RCC 7860 (cell line): Measurements from ENCODE around the gene SH2D3C.
"Not testable (repeated sequence)": the region's sequence is repeated elsewhere in the genome, so short reads cannot be mapped to it uniquely, and the experiment has no call there.

ENCODE experiments used
- DNase-seq: peaks from one replicate; pipeline ENCODE4 v3.0.0-alpha.2; 2015; ENCODE audit warnings: low spot score
- FAIRE-seq: peaks from 2 replicates; lab custom pipeline; 2012; peaks lifted over from hg19 to GRCh38; lab: Jason Lieb, UNC

Gene SH2D3C

GRCh38 chr9:127769929-127770582 lies 8.4 kb downstream of the SH2D3C start:
- FAIRE-seq, result no peak

DNA sequence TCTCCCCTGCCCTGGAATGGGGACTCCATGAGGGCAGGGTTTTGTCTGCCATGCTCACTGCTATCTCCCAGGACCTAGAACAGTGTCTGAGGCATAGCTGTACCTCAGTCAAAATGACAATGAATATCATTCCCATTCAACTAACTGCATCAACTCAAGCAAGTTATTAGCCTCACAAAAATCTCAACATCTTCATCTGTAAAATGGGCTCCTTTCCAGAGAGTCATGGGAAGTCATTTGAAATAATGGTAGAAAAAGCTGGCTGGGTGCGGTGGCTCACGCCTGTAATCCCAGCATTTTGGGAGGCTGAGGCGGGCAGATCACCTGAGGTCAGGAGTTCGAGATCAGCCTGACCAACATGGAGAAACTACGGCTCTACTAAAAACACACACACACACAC lies 9.4 kb downstream of the SH2D3C start:
- FAIRE-seq (no peak), DNase-seq (no peak)

More at GRCh38 chr9:127769929-127770582, 8.4 kb downstream of the SH2D3C start:
- DNase-seq, result no peak

DNA sequence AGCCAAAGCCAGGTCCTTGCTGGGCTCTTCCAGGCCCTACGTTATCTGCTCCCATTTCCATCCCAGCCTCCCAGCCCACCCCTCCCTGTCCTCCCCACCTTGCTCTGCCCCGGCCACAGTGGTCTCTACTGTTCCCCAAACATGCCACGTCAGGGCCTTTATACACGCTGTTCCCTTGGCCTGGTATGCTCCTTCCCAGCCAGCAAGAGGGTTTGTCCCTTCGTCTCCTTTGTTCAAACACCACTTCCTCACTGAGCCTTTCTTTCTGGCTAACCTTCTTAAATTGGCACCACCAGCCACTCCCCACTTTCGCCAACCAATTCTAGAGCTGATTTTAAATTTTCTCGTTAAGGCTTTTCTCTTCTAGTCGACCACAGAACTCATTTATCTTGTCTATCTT lies 9.8 kb downstream of the SH2D3C start:
- FAIRE-seq (no peak), DNase-seq (no peak)

DNA sequence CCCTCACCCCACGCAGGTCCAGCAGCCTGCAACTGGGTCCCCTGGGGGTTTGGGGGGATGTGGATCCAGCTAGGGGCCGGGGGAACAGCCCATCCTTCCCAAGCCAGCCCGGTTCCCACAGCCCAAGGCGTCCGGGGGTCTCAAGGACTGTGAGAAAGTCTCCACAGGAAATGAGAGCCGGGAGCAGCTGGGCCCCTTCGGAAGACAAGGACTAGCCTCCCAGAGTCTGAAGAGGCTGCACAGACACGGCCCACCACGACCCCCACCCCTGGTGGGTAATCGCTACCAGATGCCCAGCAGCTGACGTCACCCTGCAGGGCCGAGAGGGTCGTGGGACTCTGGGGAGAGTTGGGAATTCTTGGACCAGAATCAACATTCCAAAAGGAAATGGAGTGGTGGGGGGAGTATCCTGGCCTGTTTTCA lies 10.5 kb downstream of the SH2D3C start:
- DNase-seq (no peak), FAIRE-seq (no peak)

DNA sequence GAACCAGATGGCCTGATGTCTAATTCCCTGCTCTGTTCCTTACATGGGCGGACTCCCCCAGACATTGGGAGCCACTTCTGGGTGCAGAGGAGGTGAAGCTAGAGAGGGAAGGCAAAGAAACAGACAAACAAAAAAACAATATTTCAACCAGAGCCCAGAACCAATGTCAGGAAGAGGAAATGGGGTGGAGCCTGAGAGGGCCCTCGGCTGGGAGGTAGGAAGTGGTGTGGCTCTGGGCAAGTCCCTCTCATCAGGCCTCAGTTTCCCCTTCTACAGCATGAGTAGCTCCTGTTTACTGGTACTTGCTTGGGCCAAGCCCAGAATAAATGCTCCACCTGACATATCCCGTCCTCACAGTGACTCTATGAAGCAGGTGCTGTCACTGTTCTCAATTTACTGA lies 11.1 kb downstream of the SH2D3C start:
- DNase-seq (no peak), FAIRE-seq (no peak)

GRCh38 chr9:127765418-127765817 lies 13.0 kb downstream of the SH2D3C start:
- no peak for FAIRE-seq
- DNase-seq, result no peak

DNA sequence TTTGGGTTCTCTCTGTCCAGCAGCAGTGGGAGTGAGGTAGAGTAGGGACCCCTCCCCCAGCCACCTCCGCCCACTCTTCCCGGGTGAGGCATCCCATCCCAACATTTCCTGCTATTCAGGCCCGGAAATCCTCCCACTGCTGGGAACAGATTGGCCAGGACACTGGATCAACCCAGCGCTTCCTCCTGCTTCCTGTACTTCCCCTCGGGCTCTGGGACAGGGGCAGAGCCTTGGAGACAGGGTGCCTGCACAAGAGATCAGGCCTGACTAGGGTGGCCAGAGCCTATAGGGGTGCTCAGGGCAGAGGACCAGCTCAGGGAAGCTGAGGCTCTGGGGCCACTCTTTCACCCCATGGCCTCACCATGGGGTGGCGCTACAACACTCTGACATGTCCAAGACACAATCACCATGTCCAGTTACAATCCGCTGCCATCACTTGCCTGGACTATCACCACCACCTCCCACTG lies 14.5 kb downstream of the SH2D3C start:
- FAIRE-seq (no peak), DNase-seq (no peak)

GRCh38 chr9:127762111-127762676 lies 16.3 kb downstream of the SH2D3C start:
- no peak for DNase-seq
- FAIRE-seq, result no peak

GRCh38 chr9:127761491-127761956 lies 16.9 kb downstream of the SH2D3C start:
- FAIRE-seq, result no peak
- no peak for DNase-seq

DNA sequence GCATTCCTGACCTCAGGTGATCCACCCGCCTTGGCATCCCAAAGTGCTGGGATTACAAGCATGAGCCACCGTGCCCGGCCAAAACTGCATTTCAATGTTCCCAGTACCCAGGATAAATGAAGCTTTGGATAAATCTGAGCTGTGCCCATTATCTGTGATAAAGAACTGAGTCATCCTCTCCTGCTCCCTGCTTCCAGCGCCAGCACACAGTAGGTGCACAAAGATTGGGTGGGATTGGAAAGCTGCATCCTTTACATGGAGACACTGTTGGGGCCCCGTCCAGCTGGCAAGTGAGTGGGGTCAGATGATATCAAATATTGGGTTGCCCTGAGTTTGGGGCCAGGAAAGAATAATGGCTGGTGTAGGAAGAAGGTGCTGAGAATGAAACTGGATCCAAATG lies 17.4 kb downstream of the SH2D3C start:
- DNase-seq (no peak), FAIRE-seq (no peak)

GRCh38 chr9:127758843-127759242 lies 19.6 kb downstream of the SH2D3C start:
- FAIRE-seq, result no peak
- no peak for DNase-seq

- DNase-seq, FAIRE-seq: not testable (repeated sequence)
These were observed 21.7 kb downstream of the SH2D3C start for GRCh38 chr9:127756776-127757175.

DNA sequence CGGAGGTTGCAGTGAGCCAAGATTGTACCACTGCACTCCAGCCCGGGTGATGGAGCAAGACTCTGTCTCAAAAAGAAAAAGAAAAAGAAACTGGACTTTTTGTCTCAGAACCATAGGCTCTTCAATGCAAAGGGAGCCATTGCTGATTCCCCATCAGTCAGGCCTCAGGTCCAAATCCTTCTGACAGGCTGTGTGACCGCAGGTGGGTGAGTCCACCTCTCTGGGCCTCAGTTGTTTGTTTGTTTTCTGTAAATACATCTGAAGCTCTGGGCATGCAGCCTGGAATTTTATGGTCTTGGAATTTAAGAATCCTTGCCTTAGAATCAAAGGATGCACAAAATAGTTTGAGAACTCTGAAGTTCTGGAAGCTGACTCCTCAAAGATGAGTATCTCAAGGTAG lies 22.2 kb downstream of the SH2D3C start:
- FAIRE-seq, result no peak
- no peak for DNase-seq

DNA sequence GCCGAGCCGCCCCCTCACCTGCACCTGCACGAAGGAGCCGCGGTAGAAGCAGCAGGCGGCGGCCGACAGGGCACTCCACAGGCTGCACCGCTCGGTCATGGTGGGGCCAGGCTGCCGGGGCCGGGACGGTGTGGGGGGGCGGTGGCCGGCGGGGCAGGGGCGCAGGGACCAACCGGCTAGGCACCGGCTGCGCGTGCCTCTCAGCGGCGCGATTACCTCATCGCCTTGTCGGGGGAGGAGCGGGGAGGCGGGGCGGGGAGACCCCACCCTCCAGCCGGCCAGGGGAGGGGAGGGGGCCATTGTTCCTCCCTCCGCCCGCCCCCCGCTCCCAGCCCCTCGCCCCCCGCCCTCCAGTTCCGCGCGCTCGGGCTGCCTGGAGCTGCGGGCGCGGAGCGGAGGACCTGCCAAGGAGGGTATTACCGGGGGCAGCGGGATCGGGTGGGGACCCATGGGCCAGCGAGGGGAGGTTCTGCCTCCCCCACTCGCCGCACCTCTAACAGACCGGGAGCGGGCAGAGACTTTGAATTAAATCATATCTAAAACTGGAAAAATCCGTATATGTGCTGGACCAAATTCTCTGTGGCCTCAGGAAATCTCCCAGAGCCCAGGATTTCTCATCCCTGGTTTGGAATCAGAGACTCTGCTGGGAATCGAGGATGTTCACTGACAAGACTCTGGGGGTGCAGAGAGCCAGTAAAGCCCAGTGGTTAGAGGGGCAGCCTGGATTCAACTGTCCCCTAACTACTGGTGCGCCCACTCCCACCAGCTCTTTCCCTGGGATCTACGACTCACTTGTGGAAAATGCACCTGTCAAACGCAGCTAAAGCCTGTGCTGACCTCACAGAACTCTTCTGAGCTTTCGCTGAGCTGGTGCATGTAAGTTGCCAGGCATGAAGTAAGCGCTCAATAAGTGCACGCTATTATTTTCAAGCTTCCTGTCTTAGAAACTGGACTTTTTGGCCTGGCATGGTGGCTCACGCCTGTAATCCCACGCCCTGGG lies 23.1 kb downstream of the SH2D3C start:
- DNase-seq (no peak), FAIRE-seq (no peak)

DNA sequence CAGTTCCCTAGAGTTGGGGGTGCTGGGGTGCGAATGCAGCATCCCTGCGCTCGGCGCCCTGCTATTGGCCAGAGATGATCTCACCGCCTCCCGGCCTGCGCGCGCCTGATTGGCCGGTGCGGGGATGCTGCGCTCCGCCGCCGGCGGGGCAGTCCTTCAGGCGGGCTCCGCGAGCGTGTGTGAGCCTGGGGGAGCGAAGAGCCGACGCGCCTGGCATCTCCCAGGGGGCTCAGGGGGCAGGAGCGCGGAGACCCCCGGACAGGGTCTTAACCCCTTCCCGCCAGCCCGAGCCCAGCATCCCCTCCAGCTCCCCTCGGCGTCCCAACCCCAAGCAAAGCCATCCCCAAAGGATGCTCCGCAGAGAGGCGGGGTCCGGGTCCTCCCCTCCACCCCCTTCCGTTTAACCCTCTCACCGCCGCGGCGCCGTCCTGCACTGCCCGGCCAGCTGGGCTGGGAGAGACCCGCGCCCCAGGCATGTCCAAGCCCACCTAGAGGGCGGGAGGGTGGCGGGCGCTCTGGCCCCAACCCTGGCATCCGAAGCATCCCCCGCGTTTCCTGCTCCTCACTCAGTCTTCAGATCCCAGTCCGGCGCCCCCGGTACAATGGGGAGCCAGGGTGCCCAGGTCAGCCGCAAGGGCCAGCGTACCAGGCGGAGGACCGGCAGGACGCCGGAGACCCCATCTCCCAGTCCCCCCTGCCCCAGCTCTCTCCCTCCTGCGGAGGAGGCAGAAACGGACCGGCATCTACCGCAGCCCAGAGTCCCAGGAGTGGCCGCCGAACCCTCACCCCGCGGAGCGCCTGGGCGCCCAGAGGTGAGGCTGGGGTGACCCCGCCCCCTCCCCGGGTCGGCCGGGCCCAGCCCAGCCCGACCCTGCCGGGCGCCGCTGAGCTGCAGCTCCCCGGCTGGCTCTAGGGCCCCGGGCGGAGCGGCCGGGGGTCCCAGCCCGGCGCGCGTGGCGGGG lies 24.1 kb downstream of the SH2D3C start:
- FAIRE-seq (no peak), DNase-seq (no peak)

GRCh38 chr9:127753622-127754021 lies 24.8 kb downstream of the SH2D3C start:
- FAIRE-seq, result no peak
- no peak for DNase-seq

DNA sequence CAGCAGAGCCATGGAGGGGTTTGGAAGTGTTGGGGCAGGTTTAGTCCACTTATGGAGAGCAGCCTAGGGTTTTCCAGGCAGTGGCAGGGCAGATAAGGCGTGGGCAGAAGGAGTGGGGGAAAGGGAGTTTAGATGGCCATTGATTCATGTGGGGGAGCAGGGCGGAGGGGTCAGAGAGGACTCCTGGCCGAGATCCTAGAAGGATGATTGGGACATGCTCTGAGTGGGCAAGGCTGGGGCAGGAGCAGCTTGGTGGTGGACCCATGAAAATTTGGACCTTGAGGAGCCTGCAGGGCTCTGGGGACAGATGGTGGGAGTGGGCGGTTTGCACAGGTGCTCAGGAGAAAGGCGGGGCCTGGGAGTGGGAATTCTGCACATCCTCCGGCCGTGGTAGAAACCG lies 25.3 kb downstream of the SH2D3C start:
- FAIRE-seq, result no peak

GRCh38 chr9:127751269-127752054 lies 27.0 kb downstream of the SH2D3C start:
- no peak for FAIRE-seq
- no peak for DNase-seq

More for the DNA sequence above, 25.3 kb downstream of the SH2D3C start:
- DNase-seq, result no peak

GRCh38 chr9:127749090-127749787 lies 29.2 kb downstream of the SH2D3C start:
- DNase-seq, result no peak
- FAIRE-seq, result no peak
